HepG2 (cell line): ENCODE measurements around the gene MRPL20.
"Not testable (repeated sequence)": the region's sequence is repeated elsewhere in the genome, so short reads cannot be mapped to it uniquely, and the experiment has no call there.

ENCODE experiments used
- AHR ChIP-seq: IDR thresholded peaks from 2 replicates; pipeline ENCODE4 v1.6.1; 2018; ENCODE audit warnings: missing genetic modification reagents, missing compliant biosample characterization
- CTCF ChIP-seq: sonication (generic); formaldehyde crosslinking; IDR thresholded peaks from 2 replicates; pipeline ENCODE4 v1.5.0; 2020; ENCODE audit warnings: mild to moderate bottlenecking, missing genetic modification reagents, moderate library complexity
- EZH2 ChIP-seq: conservative IDR thresholded peaks from 2 replicates; pipeline ENCODE4 v1.6.1; 2012; ENCODE audit warnings: mild to moderate bottlenecking, low read depth, low read length, moderate library complexity
- MAFK ChIP-seq, 2 experiments: IDR thresholded peaks in 1 of 2; conservative IDR thresholded peaks in 1 of 2; 2 replicates each; pipeline ENCODE4 v1.6.1; 2011; ENCODE audit warnings: improper control_type of control experiment in 2 of 2, low read length in 2 of 2
- MXI1 ChIP-seq: IDR thresholded peaks from 3 replicates; pipeline ENCODE4 v1.6.1; 2012; ENCODE audit warnings: low read depth, low read length, inconsistent platforms, borderline replicate concordance
- ZBTB8A ChIP-seq: sonication (generic); formaldehyde crosslinking; IDR thresholded peaks from 2 replicates; pipeline ENCODE4 v1.4.0; 2020; ENCODE audit warnings: mild to moderate bottlenecking, low read depth, missing genetic modification reagents, borderline replicate concordance
- ZFP41 ChIP-seq: sonication (generic); formaldehyde crosslinking; IDR thresholded peaks from 2 replicates; pipeline ENCODE4 v1.4.0; 2020; ENCODE audit warnings: mild to moderate bottlenecking, missing genetic modification reagents, borderline replicate concordance
- ZNF142 ChIP-seq: sonication (generic); formaldehyde crosslinking; IDR thresholded peaks from 2 replicates; pipeline ENCODE4 v1.4.0; 2020; ENCODE audit warnings: missing genetic modification reagents
- ZNF564 ChIP-seq: sonication (generic); formaldehyde crosslinking; IDR thresholded peaks from 2 replicates; pipeline ENCODE4 v1.8.1; 2023; ENCODE audit warnings: mild to moderate bottlenecking, missing genetic modification reagents

GRCh38 chr1:1452365-1452739 lies 45.3 kb upstream of the MRPL20 start:
- not testable (repeated sequence) for TF ChIP-seq ZBTB8A (CRISPR knock-in tag); CTCF; MXI1; ZNF142; AHR (CRISPR knock-in tag); ZNF564 (CRISPR knock-in tag); EZH2; ZFP41; MAFK (conservative IDR thresholded peaks at IDR 0.05 in 1 of 2, IDR thresholded peaks at IDR 0.05 in 1 of 2; ENCODE audit: low read length in 2 of 2)
